H1 (cell line): ENCODE data around the gene COPA.

Source experiments
- CTCF ChIP-seq, 3 experiments: IDR thresholded peaks; 1 replicate in 2 of 3; 2 replicates in 1 of 3; pipeline versions ENCODE4 v1.5.1 to v1.6.1; 2011; ENCODE audit warnings: low read length in 3 of 3, mild to moderate bottlenecking in 3 of 3, inconsistent platforms in 2 of 3, low read depth in 1 of 3, moderate library complexity in 1 of 3; ENCODE audit not compliant: insufficient read depth in 1 of 3; ENCODE audit errors: control extremely low read depth in 1 of 3
- EP300 ChIP-seq, 2 experiments: IDR thresholded peaks; 1 replicate in 1 of 2; 2 replicates in 1 of 2; pipeline ENCODE4 v1.6.1; 2011 to 2012; ENCODE audit warnings: low read depth in 2 of 2, low read length in 2 of 2, mild to moderate bottlenecking in 2 of 2, borderline replicate concordance in 1 of 2, inconsistent platforms in 1 of 2, moderate library complexity in 1 of 2
- GABPA ChIP-seq: IDR thresholded peaks from 2 replicates; pipeline ENCODE4 v1.6.1; 2011; ENCODE audit warnings: mild to moderate bottlenecking, low read length, moderate library complexity, borderline replicate concordance; ENCODE audit not compliant: insufficient read depth
- NRF1 ChIP-seq: IDR thresholded peaks from 2 replicates; pipeline ENCODE4 v1.6.1; 2011; ENCODE audit warnings: mild to moderate bottlenecking, low read depth, low read length, improper control_type of control experiment
- POLR2AphosphoS5 ChIP-seq: IDR thresholded peaks from 2 replicates; pipeline ENCODE4 v1.6.1; 2011; ENCODE audit warnings: low read depth, low read length
- RBBP5 ChIP-seq: IDR thresholded peaks from 2 replicates; pipeline ENCODE4 v1.7.1; 2012; ENCODE audit warnings: low read depth, mild to moderate bottlenecking, inconsistent platforms, low read length, moderate library complexity, borderline replicate concordance
- RFX5 ChIP-seq: IDR thresholded peaks from 2 replicates; pipeline ENCODE4 v1.6.1; 2011; ENCODE audit warnings: low read depth, low read length, improper control_type of control experiment, borderline replicate concordance
- TAF1 ChIP-seq: IDR thresholded peaks from 2 replicates; pipeline ENCODE4 v1.6.1; 2011; ENCODE audit warnings: mild to moderate bottlenecking, low read depth, low read length
- USF2 ChIP-seq: IDR thresholded peaks from 2 replicates; pipeline ENCODE4 v1.6.1; 2011; ENCODE audit warnings: low read length, improper control_type of control experiment

- no peak for TF ChIP-seq POLR2AphosphoS5
- TF ChIP-seq RBBP5: no peak
- no peak for TF ChIP-seq USF2
- no peak for TF ChIP-seq RFX5
- TF ChIP-seq NRF1: no peak
- no peak for TF ChIP-seq GABPA
- TF ChIP-seq TAF1: no peak
- TF ChIP-seq CTCF (IDR thresholded peaks at IDR 0.05; ENCODE audit: control extremely low read depth in 1 of 3, insufficient read depth in 1 of 3, low read depth in 1 of 3, low read length in 3 of 3): no peak
- TF ChIP-seq EP300 (IDR thresholded peaks at IDR 0.05; ENCODE audit: borderline replicate concordance in 1 of 2, low read depth in 2 of 2, low read length in 2 of 2): no peak
Observed at GRCh38 chr1:160243767-160244166, 99.3 kb downstream of the COPA start.
